Measurements from ENCODE around the gene PCSK9.
"Not testable (repeated sequence)": the region's sequence is repeated elsewhere in the genome, so short reads cannot be mapped to it uniquely, and the experiment has no call there.

PCSK9 gene

DNA sequence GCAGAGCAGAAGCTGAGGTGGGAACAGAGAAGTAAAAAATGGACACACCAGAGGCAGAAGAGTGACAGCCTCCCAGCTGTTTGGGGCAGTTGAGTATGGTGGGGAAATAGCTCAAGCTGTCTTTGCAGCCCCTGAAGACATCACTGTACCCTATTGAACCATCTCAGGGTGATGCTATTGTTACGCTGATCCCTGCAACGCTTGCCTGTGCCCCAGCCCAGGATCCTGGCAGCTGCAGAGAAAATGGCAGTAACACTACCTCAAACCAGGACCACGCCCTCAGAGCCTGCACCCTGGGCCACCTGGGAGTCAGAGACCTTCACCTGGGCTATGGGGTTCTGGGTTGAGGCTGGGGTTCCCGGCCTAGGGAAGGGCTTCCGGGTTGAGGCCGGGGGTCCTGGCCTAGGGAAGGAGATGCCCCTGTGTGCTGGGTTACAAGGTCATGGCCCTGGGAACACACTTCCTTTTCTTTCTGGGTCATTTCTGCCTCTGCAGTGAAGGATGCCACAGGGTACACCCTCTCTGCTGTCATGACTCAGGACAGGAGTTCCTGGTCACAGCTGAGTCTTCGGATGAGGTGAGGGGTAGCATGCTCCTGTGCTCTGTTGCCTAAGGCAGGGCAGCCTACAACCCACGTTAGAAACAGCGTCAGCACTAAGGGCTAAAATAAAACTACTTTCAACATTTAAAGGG is 29.0 kb upstream of the PCSK9 start:
- no peak for DNase-seq (ENCODE audit: low read depth in 2 of 2)

DNA sequence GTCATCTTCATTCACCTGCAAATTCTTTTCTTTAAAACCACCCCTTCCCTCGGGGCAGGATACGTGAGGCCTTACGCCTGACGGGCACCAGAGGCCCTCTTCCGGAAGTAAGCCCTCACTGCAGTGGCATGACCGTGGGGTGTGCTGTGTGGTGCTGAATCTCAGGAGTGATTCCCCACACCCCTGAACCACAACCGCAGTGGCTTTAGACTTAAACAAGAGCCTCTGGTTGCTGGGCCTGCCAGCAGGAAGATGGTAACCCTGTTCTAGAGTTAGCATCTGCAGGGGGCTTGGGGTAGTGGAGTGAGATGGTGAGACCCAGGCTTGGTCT is 28.5 kb upstream of the PCSK9 start:
- DNase-seq (ENCODE audit: low read depth in 2 of 2): no peak

DNA sequence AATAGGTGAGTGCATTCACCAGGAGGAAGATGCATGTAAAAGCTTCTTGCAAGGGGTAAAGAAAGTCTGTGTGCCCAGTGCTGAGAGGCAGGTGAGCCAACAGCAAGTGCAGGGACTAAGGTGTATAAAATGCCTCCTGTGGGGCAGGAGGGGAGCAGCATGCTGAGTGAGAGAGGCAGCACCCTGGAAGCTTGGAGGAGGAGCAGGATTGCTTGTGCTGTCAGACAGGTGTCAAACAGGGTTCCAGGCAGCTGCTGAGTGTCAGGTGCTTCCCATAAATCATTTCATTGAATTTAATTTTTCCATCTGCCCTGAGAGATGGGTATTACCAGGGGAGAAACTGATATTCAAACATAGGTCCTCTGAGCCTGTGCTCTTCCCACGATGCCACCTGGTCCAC is 26.7 kb upstream of the PCSK9 start:
- no peak for DNase-seq (ENCODE audit: low read depth in 2 of 2)

DNA sequence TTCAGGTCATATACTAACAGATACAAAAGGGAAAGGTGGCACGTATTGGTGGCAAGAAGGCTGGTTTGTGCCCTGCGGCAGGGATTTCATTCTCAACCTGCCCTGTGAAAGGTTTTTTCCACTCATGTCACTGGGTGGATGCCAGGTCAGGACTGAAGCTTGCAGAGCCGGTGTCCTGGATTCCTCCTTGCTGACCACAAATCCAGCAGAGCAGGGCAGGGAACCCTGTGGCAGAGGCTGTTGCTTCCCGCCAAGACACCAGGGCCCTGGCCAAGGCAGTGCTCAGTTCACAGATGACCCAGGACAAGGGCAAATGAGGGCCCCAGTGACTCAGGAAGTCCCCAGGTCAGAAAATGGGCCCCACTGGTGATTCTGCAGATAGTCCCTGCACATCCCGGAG is 24.2 kb upstream of the PCSK9 start:
- DNase-seq (ENCODE audit: low read depth in 2 of 2): no peak

DNA sequence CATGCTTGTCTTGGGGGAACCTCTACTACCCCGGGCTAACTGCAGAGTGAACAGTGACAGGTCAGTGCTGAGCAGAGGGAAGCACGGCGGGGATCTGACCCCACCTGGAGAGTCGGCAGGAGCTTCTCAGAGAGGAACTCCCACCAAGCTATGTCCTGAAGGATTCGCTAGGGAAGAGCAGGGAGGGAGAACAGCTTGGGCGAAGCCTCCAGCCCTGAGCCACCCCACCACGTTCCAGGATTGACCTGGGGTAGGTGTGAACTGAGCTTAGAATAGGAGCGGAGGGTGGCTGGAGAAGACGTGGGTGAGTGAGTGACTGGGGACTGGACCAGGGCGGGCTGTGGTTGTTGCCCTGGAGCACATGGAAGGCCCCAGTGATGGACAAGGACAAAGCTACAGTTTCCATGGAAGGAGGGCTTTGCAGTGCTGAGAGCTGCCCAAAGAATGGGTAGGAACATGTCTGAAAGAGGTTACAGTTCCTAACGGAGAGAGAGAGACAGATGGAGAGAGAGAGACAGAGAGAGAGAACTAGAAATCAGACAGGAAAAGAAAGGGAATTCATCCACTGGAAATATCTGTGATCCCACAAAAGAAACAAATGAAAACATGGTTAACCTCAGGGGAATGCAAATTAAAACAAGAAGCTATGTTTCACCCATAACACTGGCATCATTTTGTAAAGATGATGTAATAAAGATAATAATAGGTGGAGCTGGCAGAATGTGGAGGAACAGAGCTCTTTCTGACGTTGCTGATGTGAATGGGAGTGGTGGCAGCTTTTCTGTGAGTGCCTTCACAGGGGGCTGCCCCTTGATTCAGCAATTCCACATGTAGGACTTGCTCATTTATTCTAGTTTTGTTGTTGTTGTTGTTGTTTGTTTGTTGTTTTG is 23.4 kb upstream of the PCSK9 start:
- no peak for DNase-seq (ENCODE audit: low read depth in 2 of 2)

DNA sequence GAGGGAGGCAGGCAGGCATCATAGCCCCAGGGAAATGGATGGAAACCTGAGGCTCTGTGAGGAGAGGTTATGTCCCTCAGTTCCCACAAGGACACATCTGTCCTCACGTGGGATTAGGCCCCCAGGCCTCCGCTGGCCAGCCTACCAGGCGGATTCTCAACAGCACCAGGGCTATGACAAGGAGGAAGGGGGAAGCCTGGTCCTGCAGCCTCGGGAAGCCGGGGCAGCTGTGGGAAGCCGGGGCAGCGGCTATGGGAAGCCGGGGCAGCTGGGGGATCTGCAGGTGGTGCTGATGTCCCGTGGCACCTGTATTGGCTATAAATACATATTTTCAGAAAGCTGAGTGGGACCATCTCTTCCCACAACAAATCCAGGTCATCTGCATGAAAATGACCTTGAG is 21.0 kb upstream of the PCSK9 start:
- no peak for DNase-seq (ENCODE audit: low read depth in 2 of 2)

DNA sequence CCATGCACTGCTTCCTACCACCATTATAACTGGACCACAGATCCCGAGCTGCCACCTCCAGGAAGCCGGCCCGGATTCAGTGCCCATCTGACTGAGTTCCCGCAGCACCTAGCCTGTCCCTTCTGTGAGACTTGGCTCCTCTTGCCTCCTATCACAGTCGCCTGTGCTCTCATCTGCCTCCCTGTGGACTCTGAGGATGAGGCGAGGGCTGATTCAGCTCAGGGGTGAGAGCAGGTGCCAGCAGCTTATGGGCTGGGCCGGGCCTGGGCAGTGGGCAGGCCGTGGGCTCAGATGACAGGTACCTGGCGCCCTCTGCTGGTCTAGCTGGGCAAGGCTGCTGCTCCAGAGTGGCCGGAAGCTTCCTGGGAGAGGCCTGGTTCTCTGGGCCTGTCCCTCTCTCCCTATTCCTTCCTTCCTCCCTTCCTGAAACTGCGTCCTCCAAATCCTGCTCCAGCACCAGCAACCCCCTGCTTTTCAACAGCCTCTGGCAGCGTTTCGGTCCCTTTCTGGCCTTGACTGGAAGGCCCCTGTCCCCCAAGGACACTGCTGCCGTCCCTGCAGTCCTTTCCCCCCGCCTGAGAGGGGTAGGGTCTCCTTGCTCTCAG is 17.3 kb upstream of the PCSK9 start:
- DNase-seq (ENCODE audit: low read depth in 2 of 2): peak; percentile 41 to 49

DNA sequence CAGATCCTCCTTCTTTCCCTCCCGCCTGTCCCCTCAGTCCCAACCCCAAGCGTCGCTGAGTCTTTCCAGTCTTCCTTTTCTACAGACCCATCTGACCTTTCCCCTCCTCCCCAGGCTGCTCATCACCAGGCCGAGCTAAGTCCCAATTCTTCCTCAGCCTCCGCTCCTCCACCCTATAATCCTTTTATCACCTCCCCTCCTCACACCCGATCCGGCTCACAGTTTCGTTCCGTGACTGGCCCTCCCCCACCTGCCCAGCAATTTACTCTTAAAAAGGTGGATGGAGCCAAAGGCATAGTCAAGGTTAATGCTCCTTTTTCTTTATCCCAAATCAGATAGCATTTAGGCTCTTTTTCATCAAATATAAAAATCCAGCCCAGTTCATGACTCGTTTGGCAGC is 15.2 kb upstream of the PCSK9 start:
- not testable (repeated sequence) for DNase-seq (ENCODE audit: low read depth in 2 of 2)

DNA sequence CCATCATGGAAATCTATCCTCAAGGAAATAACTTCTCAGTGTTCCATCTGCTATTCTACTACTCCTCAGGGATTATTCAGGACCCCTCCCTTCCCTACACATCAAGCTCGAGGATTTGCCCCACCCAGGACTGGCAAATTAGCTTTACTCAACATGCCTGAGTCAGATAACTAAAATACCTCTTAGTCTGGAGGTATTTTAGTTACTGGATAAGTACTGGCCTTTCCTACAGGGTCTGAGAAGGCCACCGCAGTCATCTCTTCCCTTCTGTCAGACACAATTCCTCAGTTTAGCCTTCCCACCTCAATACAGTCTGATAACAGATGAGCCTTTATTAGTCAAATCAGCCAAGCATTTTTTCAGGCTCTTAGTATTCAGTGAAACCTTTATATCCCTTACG is 12.7 kb upstream of the PCSK9 start:
- not testable (repeated sequence) for DNase-seq (ENCODE audit: low read depth in 2 of 2)

DNA sequence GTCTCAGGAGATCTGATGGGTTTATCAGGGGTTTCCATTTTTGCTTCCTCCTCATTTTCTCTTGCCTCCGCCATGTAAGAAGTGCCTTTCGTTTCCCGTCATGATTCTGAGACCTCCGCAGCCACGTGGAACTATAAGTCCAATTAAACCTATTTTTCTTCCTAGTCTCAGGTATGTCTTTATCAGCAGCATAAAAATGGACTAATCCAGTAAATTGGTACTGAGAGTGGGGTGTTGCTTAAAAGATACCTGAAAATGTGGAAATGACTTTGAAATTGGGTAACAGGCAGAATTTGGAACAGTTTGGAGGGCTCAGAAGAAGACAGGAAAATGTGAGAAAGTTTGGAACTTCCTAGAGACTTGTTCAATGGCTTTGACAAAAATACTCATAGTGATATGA is 8.2 kb upstream of the PCSK9 start:
- DNase-seq (ENCODE audit: low read depth in 2 of 2): not testable (repeated sequence)

DNA sequence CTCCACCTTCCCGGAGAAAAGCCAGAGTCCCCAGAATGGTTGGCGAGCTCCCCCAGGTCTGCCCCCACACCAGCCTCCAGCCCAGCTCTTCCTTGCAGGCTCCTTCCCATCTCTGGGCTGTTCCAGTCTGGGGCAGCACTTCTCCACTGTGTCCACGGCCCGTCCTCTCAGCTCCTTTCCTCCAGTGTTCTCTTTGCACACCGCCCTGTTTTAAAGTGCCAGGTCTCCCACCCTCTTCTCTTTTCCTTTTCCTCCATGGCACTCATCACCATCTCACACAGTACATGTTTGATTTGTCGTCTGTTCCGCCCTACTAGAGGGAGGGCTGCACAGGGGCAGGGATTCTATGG is 6.1 kb upstream of the PCSK9 start:
- DNase-seq (ENCODE audit: low read depth in 2 of 2): no peak

DNA sequence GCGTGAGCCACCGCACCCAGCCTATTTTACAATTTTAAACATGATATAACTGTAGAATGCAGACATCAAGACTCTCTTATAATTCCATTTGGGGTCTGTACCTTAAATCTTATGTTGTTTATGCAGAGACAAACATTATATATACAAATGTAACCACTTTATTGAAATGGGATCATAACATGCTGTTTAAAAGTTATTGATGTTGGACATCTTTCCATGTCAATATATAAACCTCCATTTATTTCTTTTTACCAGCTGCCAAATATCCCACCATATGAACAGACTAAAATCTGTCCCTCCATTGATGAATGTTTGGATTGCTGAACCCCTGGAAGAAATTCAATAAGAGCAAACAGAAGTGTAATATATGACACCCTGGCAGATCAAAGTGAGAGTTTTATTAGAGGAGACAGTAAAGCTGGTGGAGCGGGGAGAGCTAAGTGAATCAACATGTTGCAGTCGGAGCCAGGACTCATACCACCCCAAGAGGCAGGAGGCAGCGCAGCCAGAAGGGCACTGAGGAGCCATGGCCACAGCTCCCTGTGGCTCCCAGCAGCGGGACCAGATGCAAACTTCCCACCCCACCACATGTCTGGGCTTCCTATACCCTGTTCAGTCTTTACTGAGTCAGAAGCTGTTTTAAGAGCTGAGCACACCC is 4.7 kb upstream of the PCSK9 start:
- no peak for DNase-seq (ENCODE audit: low read depth in 2 of 2)

DNA sequence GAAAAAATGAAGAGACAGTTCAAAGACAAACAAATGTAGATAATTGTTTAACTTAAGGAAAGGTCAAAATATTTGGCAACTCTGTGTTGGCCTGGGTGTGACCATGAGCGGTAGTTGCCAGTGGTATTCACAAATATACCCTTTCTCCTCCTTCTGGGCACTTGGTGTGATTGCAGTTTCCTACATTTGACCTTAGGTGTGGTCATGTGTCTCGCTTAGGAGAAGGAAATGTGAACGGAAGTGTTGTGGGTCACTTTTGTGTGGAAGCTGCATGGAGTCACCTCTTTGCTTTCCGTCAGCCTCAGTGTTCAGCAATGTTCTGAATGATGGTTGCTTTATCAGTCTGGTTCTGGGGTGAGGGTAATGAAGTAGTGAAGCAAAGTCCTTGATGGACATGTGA is 3.4 kb upstream of the PCSK9 start:
- no peak for DNase-seq (ENCODE audit: low read depth in 2 of 2)

DNA sequence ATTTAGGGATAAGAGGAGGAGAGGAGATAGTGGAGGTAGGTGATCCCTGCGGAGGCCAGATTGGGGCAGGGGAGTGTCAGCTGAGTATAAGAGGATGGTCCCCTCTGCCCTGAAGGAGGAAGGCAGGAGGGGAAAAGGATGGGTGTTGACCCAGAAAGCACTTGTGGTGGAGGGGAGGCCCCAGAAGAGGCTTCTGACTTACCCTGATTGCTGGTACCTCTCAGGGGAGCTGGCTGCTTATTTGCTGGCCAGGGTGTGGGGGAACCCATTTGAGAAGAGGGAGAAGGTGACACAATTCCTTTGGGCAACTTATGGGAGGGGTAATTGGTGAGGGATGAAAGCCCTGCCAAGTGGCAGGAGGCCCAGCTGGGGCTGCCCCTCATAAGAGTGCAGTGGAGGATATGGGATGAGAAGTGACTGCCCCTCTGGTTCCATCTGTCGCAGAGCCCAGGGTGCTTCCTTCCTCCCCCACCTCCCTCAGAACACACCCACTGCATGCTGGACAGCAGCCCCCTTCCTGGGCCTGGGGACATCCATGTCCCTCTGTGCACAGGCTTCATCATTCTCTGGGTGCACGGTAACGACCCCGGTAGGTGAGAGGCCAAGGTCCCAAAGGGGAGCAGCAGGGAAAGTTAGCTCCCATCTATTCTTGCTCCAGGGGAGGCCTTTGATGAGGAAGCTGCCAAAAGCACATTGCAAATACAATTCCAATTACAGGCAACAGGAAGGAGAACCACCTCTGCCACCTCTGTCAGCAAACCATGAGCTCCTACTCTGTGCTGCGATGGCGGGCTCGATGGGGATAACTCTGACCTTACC is 1.4 kb upstream of the PCSK9 start:
- no peak for DNase-seq (ENCODE audit: low read depth in 2 of 2)

DNA sequence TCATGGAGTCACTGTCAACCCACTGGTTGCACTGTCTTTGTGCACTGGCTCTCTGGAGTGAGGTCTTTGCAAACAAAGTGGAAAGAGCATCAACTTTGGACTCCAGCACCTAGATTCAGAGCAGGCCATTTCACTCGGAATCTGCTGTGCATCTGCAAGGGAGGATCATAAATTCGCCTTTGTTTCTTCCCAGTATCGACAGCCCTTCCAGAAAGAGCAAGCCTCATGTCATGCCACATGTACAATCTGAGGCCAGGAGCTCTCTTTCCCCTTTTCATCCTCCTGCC is 853 bp upstream of the PCSK9 start:
- DNase-seq (ENCODE audit: low read depth in 2 of 2): no peak

DNA sequence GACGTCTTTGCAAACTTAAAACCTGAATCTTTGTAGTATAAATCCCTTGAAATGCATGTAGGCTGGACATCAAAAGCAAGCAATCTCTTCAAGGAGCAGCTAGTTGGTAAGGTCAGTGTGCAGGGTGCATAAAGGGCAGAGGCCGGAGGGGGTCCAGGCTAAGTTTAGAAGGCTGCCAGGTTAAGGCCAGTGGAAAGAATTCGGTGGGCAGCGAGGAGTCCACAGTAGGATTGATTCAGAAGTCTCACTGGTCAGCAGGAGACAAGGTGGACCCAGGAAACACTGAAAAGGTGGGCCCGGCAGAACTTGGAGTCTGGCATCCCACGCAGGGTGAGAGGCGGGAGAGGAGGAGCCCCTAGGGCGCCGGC is 390 bp upstream of the PCSK9 start:
- no peak for DNase-seq (ENCODE audit: low read depth in 2 of 2)

DNA sequence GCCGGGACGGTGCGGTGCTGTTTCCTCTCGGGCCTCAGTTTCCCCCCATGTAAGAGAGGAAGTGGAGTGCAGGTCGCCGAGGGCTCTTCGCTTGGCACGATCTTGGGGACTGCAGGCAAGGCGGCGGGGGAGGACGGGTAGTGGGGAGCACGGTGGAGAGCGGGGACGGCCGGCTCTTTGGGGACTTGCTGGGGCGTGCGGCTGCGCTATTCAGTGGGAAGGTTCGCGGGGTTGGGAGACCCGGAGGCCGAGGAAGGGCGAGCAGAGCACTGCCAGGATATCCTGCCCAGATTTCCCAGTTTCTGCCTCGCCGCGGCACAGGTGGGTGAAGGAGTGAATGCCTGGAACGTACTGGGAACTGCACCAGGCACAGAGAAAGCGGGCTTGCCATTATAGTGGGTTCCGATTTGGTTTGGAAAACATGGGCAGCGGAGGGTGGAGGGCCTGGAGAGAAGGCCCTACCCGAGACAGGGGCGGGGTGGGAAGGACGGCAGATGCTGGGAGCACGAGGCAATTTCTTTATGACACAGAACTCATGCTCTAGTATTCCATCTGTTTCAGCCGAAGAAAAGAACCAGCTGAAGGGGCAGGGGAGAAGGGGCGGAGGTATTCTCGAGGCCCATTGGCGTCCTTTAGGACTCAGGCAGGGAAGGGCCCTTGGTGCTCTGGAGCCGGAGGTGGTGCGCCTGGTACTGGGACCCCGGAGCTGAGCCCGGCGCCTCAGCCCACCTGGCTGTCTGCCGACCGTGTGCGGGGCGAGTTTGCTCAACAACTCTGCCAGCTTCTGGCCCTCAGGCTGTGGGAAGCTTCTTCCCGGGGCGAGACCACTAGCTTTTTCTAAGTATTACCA is 960 bp downstream of the PCSK9 start:
- no peak for DNase-seq (ENCODE audit: low read depth in 2 of 2)

DNA sequence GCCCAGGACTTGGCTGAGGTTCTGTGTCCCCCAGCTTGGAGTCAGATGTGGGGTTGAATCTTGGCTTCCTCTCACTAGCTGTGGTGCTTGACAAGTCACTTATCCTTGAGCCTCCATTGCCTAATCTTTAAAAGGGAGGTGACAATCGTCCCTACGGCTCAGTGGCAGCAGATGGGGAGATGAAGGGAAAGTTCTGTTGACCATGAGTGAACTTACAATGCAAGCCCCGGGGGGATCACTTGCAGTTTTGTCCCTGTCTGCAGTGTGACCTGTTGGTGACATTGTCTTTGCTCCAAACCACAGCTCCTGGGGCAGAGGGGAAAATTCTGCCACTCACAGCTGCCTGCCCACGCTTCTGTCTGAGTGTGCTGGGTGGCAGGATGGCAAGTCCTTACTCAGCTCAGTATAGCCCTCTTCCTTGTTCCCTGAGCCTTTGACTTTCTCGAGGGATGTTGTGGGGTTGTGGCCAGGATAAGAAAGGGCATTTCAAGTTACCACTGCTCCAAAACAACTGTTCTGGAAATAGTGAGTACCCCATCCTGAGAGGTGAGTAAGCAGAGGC is 1.7 kb downstream of the PCSK9 start:
- DNase-seq (ENCODE audit: low read depth in 2 of 2): no peak

DNA sequence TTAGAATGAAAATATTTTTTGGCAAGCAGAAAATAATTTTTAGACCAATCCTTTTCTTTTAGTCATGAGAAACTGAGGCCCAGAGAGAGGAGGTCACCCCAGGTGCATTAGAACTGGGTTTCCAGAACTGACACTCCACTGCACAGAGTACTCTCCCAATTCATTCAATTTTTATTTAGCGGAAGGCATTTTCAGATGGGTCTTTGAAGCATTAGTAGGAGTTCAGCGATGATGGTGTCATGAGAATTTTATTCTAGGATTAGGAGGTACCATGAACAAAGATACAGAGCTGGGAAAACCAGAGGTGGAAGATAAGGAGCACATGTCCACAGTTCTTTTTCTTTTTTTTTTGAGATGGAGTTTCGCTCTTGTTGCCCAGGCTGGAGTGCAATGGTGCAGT is 2.3 kb downstream of the PCSK9 start:
- DNase-seq (ENCODE audit: low read depth in 2 of 2): no peak

DNA sequence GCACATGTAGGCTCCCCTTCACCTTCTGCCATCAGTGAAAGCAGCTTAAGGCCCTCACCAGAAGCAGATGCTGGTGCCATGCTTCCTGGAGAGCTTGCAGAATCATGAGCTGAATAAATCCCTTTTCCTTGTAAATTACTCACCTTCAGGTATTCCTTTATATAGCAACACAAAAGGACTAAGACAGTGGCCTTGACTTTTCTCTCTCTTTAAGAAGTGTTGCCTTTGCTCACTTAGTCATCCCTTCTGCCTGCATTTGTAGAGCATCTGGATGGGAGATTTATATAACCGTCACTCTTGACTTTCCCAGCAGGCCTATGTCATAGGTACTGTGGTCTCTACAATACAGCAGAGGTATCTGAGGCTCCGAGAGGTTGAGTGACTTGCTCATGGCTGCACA is 3.7 kb downstream of the PCSK9 start:
- no peak for DNase-seq (ENCODE audit: low read depth in 2 of 2)

DNA sequence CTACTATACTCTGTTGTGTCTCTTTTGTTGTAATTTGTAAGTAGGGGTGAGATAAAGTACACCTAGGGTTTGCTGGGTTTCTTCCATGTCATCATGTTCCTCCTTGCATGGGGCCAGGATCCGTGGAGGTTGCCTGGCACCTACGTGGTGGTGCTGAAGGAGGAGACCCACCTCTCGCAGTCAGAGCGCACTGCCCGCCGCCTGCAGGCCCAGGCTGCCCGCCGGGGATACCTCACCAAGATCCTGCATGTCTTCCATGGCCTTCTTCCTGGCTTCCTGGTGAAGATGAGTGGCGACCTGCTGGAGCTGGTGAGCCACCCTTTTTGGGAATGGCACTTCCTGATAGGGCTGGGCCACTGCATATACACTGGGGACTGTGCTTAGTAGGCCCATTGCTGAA is 4.4 kb downstream of the PCSK9 start:
- no peak for DNase-seq (ENCODE audit: low read depth in 2 of 2)

Measured in fibroblast of skin of left biceps (primary cell).